ENCODE results near the gene PSMA7. TPM values are rescaled to one million over a fixed set of nuclear protein-coding genes. Genes with fewer than 3 reads are reported as not detected.

Gene PSMA7
- total and polyA plus RNA-seq, 7 donors, result 192 to 388 (median 309) TPM

DNA sequence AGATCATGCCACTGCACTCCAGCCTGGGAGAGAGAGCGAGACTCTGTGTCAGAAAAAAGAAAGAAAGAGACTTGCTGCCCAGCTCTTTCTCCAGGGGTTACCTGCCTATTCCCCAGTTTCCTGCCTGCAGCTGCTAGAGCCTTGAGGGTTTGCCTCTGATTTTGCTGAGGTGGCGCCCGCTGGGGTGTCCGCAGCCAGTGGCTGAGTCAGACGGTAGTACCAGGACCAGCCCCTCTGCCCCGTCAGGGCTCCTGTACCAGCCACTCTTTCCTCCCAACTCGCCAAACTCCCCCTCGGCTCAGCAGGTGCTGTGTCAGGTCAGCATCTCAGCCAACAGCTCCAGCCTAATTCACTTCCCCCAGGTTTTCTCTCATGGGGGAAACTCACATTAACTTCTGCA is 28.3 kb downstream of the PSMA7 start:
- 73 to 82% methylated on average over 8 of the region's 8 CpGs for WGBS, 2 donors
- intact Hi-C loops (cut with DNase I), result no loop called here
- H3K4me1 ChIP-seq, result no peaks in the 10 kb centered on the region
- no peak for DNase-seq
- H3K27me3 ChIP-seq, result peaks cover 0 to 48% (median 0%) of the 10 kb centered on the region in 3 donors
- TF ChIP-seq POLR2A (IDR thresholded peaks at IDR 0.05) (no peak), CTCF (IDR thresholded peaks at IDR 0.05) (no peak), POLR2AphosphoS5 (IDR thresholded peaks at IDR 0.05) (no peak), EP300 (IDR thresholded peaks at IDR 0.05) (no peak)
- H3K36me3 ChIP-seq, result no peaks in the 10 kb centered on the region
- H3K4me3 ChIP-seq, result no peak overlapping the region
- H3K9me3 ChIP-seq, result peaks cover 0 to 17% (median 8%) of the 10 kb centered on the region in 4 donors
- H3K27ac ChIP-seq, result no peak overlapping the region

DNA sequence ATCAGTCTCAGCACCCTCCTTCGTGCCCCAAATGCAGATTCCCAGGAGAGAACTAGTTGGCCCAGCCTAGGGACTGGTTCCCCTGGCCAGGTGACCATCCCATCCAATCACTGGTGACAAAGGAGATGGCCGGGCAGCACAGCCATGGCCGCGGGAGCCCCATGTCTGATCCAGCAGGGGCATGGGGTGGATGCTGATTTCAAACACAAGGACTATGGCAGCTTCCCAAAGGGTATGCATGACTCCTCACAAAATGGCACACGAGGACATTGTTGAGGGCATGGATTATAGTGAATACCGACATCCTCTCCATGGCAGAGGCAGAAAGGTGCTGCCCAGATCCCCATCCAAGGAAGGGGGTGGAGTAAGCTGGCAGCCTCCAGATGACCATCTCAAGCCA is 30.8 kb downstream of the PSMA7 start:
- H3K27ac ChIP-seq, result no peak overlapping the region
- no peaks in the 10 kb centered on the region for H3K36me3 ChIP-seq
- intact Hi-C loops (cut with DNase I), result no loop called here
- WGBS, 2 donors, result 94 to 95% methylated on average over 6 of the region's 6 CpGs
- peaks cover 0 to 32% (median 0%) of the 10 kb centered on the region in 3 donors for H3K27me3 ChIP-seq
- no peak for TF ChIP-seq POLR2AphosphoS5 (IDR thresholded peaks at IDR 0.05)
- no peak for TF ChIP-seq POLR2A (IDR thresholded peaks at IDR 0.05)
- TF ChIP-seq CTCF (IDR thresholded peaks at IDR 0.05), result no peak
- no peak for TF ChIP-seq EP300 (IDR thresholded peaks at IDR 0.05)
- H3K4me3 ChIP-seq, result no peak overlapping the region
- H3K9me3 ChIP-seq, result peaks cover 18 to 29% (median 21%) of the 10 kb centered on the region in 4 donors
- DNase-seq, result no peak
- no peaks in the 10 kb centered on the region for H3K4me1 ChIP-seq

DNA sequence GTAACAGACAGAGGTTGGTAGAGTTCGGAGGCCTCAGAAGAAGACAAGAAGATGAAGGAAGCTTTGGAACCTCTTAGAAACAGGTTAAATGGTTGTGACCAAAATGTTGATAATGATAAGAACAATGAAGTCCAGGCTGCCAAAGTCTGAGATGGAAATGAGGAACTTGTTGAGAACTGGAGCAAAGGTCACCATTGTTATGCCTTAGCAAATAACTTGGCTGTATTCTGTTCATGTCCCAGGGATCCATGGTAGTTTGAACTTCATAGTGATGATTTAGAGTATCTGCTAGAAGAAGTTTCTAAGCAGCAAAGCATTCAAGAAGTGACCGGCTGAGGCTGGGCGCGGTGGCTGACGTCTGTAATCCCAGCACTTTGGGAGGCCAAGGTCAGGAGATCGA is 32.0 kb downstream of the PSMA7 start:
- WGBS, 2 donors, result 45 to 82% methylated on average over 6 of the region's 6 CpGs
- Histone ChIP-seq H3K27ac (no peak overlapping the region), H3K27me3 (peaks cover 0 to 25% (median 0%) of the 10 kb centered on the region in 3 donors), H3K9me3 (peaks cover 18 to 31% (median 25%) of the 10 kb centered on the region in 4 donors), H3K4me3 (no peak overlapping the region), H3K4me1 (no peaks in the 10 kb centered on the region), H3K36me3 (no peaks in the 10 kb centered on the region)
- no peak for DNase-seq
- intact Hi-C loops (cut with DNase I), result no loop called here
- no peak for TF ChIP-seq POLR2AphosphoS5 (IDR thresholded peaks at IDR 0.05)
- TF ChIP-seq POLR2A (IDR thresholded peaks at IDR 0.05), result no peak
- TF ChIP-seq EP300 (IDR thresholded peaks at IDR 0.05), result no peak
- no peak for TF ChIP-seq CTCF (IDR thresholded peaks at IDR 0.05)

GRCh38 chr20:62105592-62105991 is 37.6 kb downstream of the PSMA7 start:
- Histone ChIP-seq H3K27ac (no peak overlapping the region), H3K4me1 (peaks cover 0 to 15% (median 9%) of the 10 kb centered on the region in 4 donors), H3K4me3 (no peak overlapping the region), H3K36me3 (no peaks in the 10 kb centered on the region), H3K9me3 (peaks cover 17 to 27% (median 20%) of the 10 kb centered on the region in 4 donors), H3K27me3 (no peaks in the 10 kb centered on the region)
- intact Hi-C loops (cut with DNase I), result no loop called here
- 82 to 91% methylated on average over 5 of the region's 5 CpGs for WGBS, 2 donors
- TF ChIP-seq POLR2AphosphoS5 (IDR thresholded peaks at IDR 0.05) (no peak), EP300 (IDR thresholded peaks at IDR 0.05) (no peak), CTCF (IDR thresholded peaks at IDR 0.05) (no peak), POLR2A (IDR thresholded peaks at IDR 0.05) (no peak)
- no peak for DNase-seq

GRCh38 chr20:62104791-62105345 is 38.3 kb downstream of the PSMA7 start:
- TF ChIP-seq EP300 (IDR thresholded peaks at IDR 0.05) (no peak), POLR2A (IDR thresholded peaks at IDR 0.05) (no peak), CTCF (IDR thresholded peaks at IDR 0.05) (no peak), POLR2AphosphoS5 (IDR thresholded peaks at IDR 0.05) (no peak)
- Histone ChIP-seq H3K36me3 (no peaks in the 10 kb centered on the region), H3K9me3 (peaks cover 13 to 22% (median 20%) of the 10 kb centered on the region in 4 donors), H3K4me3 (no peak overlapping the region), H3K4me1 (peaks cover 0 to 15% (median 9%) of the 10 kb centered on the region in 4 donors), H3K27me3 (no peaks in the 10 kb centered on the region), H3K27ac (peak overlapping the region in 1 of 4 donors; percentile 39)
- DNase-seq, result no peak
- intact Hi-C loops (cut with DNase I), result no loop called here
- 9 to 35% methylated on average over 7 of the region's 7 CpGs for WGBS, 2 donors

Measured in sigmoid colon (tissue), 7 donors.